NOMO-1 (cell line): ENCODE data around the gene PET100.

ENCODE experiments used
- DNase-seq, 2 experiments: peaks; one replicate each; lab custom pipeline; 2025; ENCODE audit not compliant: unreplicated experiment in 2 of 2; lab: John Stamatoyannopoulos, UW

PET100 gene

GRCh38 chr19:7611541-7612279, 17.9 kb upstream of the PET100 start:
- DNase-seq, result no peak

DNA sequence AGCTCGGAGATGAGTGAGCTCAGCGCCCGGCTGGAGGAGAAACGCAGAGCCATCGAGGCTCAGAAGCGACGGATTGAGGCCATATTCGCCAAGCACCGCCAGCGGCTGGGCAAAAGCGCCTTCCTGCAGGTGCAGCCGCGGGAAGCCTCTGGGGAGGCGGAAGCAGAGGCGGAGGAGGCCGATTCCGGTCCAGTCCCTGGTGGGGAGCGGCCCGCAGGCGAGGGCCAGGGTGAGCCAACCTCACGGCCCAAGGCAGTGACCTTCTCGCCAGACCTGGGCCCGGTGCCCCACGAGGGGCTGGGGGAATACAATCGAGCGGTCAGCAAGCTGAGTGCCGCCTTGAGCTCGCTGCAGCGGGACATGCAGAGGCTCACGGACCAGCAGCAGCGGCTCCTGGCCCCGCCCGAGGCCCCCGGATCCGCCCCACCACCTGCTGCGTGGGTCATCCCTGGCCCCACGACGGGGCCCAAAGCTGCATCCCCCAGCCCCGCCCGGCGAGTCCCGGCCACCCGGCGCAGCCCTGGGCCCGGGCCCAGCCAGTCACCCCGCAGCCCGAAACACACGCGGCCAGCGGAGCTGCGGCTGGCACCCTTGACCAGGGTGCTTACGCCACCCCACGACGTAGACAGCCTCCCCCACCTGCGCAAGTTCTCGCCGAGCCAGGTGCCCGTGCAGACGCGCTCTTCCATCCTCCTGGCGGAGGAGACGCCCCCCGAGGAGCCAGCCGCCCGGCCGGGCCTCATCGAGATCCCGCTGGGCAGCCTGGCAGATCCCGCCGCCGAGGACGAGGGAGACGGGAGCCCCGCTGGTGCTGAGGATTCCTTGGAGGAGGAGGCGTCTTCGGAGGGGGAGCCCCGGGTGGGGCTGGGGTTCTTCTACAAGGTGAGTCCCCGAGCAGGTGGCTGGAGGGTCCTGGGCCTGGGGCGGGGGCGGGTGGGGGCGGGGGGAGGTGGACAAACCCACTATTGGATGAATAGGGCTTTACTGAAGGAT, 17.0 kb upstream of the PET100 start:
- DNase-seq, result no peak

GRCh38 chr19:7614859-7615741, 14.5 kb upstream of the PET100 start:
- DNase-seq, result no peak

DNA sequence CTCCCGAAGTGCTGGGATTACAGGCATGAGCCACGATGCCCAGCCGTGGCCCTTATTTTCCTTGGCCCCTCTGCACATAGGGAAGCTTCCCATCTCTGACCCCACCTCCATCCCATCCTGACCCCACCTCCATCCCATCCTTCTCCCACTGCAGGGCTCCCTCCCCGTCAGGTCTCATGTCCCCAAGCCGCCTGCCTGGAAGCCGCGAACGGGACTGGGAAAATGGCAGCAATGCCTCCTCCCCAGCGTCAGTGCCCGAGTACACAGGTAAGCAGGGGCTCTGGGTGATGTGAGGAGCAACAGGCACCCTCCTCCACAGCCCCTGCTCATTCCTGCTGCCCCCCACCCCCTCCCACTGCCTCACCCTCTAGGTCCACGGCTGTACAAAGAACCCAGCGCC, 12.4 kb upstream of the PET100 start:
- no peak for DNase-seq

- DNase-seq, result no peak
Observed at GRCh38 chr19:7617735-7618134, 11.9 kb upstream of the PET100 start.

DNA sequence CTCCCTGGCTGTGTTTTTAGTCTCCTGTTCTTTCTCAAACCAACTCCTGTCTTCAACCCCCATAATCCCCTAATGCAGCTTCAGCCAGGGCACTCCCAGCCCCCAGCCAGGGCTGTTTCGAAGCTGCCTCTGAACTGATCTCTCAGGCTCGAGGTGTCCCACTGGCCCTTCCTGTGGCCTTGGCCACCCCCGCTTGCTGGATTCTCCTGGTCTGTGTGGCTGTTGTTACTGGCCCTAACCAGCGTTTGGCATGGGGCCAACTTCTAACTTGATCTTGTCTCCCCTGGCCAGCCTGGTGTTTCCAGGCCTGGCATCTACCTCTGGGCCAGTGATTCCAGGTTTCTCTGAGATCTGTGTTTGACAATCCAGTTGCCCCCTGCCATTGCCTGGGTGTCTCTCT, 11.2 kb upstream of the PET100 start:
- no peak for DNase-seq

- DNase-seq, result no peak
Observed at GRCh38 chr19:7618771-7619510, 10.7 kb upstream of the PET100 start.

DNA sequence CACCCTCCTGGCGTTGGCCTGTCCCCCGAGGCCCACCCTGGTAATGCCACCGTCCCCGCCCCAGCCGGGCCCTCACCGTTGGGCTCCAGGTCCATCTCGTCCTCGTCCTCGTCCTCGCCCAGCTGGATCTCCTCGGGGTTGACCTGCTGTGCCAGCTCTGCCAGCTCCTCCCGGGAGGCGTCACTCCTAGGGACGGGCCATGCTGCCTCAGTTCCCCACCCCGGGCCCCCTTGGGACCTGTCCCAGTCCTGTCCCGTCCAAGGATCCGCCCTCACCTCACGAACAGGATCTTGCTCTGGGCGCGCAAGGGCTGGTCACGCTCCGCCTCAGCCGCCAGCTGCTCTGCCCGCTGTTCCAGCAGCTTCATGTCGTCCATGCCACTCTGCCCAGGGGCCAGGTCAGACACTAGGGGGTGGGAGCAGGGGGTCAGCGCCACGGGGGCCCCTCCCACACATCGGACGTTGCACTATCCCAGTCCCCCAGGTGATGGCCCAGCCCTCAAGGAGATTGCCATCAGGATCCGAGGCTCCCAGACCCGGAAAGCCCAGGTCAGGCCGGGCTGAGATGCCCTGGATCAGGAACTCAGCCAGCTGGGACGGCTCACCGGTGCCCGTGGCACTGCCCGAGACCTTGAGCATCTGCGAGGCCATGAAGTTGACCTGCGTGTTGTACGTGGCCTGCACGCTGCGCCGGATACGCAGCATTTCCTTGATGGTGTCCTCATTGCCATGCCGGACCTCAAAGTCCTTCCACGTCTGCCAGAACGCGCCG, 9.7 kb upstream of the PET100 start:
- no peak for DNase-seq

GRCh38 chr19:7620442-7621412, 8.9 kb upstream of the PET100 start:
- DNase-seq, result no peak

- no peak for DNase-seq
Observed at GRCh38 chr19:7622933-7623685, 6.5 kb upstream of the PET100 start.

- no peak for DNase-seq
Observed at GRCh38 chr19:7623725-7624603, 5.6 kb upstream of the PET100 start.

- no peak for DNase-seq
Observed at GRCh38 chr19:7624810-7625209, 4.8 kb upstream of the PET100 start.

DNA sequence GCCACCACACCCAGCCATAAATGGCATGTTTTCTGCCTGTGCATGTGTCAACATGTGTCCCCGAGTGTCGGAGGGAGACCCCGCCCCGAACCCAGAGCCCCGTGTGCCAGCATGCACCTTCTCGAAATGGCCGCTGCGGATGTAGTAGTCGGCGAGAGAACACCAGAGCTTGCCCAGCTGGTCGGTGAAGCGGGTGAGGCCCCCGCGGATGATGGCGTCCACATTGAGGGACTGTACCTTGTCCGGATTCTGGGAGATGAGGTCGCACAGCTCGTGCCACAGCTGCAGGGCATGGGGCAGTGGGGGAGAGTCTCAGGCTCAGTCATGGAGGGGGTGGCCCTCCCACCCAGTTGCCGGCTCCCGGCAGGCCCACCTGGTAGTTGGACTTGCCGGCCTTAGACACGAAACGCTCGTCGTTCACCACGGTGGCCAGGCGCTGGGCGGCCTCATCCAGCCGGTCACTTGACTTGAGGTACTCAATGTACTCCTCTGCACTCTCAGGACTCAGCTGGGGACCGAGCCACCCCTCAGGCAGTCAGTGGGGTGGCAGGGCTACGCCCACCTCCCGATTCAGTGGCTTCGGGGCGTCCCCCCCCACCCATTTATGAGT, 3.7 kb upstream of the PET100 start:
- no peak for DNase-seq

- no peak for DNase-seq
Observed at GRCh38 chr19:7627166-7627565, 2.4 kb upstream of the PET100 start.

- no peak for DNase-seq
Observed at GRCh38 chr19:7628589-7629311, 843 bp upstream of the PET100 start.

DNA sequence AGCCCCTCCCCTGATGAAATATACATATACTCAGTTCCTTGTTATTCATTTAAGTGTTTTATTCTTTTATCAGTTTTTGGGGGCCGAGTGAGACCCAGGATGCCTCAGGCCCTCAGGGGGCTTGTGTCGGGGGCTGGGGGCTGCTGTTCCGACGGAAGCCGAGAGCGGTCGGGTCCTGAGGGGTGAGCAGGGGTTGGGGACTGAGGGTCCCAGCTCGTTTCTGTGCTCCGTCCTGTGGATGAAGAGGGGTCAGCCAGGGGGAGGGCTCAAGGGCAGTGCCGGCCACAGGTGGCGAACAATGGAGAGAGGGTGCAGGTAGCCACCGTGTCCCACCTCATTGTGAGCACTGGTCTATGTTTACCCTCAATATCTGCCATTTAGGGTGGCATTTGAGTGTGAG, 2.0 kb downstream of the PET100 start:
- DNase-seq, result no peak
